HEK293T (cell line): ENCODE measurements around the gene MRPL34.

Source experiments
- ARNT ChIP-seq: fragments of 450-650 bp; IDR thresholded peaks from 2 replicates; pipeline ENCODE4 v1.6.1; 2017; ENCODE audit warnings: mild to moderate bottlenecking
- L3MBTL2 ChIP-seq: fragments of 450-650 bp; conservative IDR thresholded peaks from 2 replicates; pipeline ENCODE4 v1.6.1; 2016; ENCODE audit warnings: mild to moderate bottlenecking

DNA sequence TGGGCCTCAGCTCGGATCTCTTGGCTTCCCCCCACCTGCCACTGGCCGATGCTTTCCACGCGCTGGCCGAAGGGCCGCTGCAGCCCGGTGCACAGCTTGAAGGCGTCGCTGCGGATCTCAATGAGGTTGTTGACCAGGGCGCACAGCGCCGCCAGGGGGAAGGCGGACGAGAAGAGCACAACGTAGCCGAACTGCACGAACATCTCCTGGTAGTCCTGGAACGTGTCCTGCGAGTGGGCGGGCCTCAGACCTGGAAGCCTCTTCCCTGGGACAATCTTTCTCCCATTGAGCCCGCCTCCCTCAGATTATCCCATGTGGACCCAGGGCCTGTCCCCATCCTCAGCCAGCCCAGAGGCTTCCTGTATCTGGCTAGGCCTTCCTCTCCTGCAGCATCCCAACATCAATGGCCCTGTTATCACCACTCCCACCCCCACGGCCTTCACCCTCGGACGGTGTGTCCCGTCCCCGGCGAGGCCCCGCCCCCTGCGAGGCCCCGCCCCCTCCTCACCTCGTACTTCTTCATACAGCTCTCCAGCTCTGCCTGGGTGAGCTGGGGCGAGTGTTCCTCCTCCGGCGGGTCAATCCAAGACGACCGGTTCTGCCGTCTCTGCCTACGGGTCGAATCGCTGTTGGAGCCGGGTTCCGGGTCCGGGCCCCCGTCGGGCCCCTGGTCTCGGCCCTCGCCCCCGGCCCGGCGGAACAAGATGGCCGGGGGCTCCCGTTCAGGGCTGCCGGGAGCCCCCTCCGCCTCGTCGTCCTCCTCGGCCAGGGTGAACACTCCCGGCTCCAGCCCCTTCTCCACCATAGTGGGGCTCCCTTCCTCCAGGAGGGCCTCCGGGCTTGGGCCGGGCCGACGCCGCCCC, 22.2 kb downstream of the MRPL34 start:
- TF ChIP-seq ARNT (no peak), L3MBTL2 (no peak)
